Fibroblast of pulmonary artery (primary cell): ENCODE data around the gene TFG.
A peak's percentile ranks its signal among the peaks of the same experiment; 100 is the strongest.

Source experiments
- DNase-seq: peaks from one replicate; pipeline ENCODE4 v3.0.0-alpha.2; 2010; ENCODE audit warnings: low read depth
- H3K4me3 ChIP-seq: replicated peaks from 2 replicates; pipeline ENCODE4 v1.5.1; 2011; ENCODE audit warnings: low read depth, mild to moderate bottlenecking, control low read depth, low read length, moderate library complexity
- CTCF ChIP-seq: IDR thresholded peaks from 2 replicates; pipeline ENCODE4 v1.5.1; 2011; ENCODE audit warnings: mild to moderate bottlenecking, control low read depth, low read length, inconsistent platforms; ENCODE audit errors: missing control alignments

The TFG gene

GRCh38 chr3:100732435-100732834, 23.1 kb downstream of the TFG start:
- TF ChIP-seq CTCF: no peak
- DNase-seq: no peak
- no peak overlapping the region for H3K4me3 ChIP-seq

GRCh38 chr3:100737334-100737733, 28.0 kb downstream of the TFG start:
- peak; percentile 44 for DNase-seq
- H3K4me3 ChIP-seq: no peak overlapping the region
- peak; percentile 46 for TF ChIP-seq CTCF

GRCh38 chr3:100740207-100740606, 30.9 kb downstream of the TFG start:
- TF ChIP-seq CTCF: no peak
- DNase-seq: no peak
- H3K4me3 ChIP-seq: no peak overlapping the region

- no peak for TF ChIP-seq CTCF
- H3K4me3 ChIP-seq: no peak overlapping the region
- no peak for DNase-seq
These were observed 34.2 kb downstream of the TFG start for GRCh38 chr3:100743535-100743934.

- DNase-seq: no peak
- TF ChIP-seq CTCF: no peak
- H3K4me3 ChIP-seq: no peak overlapping the region
These were observed 35.4 kb downstream of the TFG start for GRCh38 chr3:100744671-100745070.

GRCh38 chr3:100745617-100746016, 36.3 kb downstream of the TFG start:
- no peak overlapping the region for H3K4me3 ChIP-seq
- TF ChIP-seq CTCF: no peak
- DNase-seq: no peak

- no peak overlapping the region for H3K4me3 ChIP-seq
- DNase-seq: no peak
- TF ChIP-seq CTCF: no peak
These were observed 36.8 kb downstream of the TFG start for GRCh38 chr3:100746092-100746491.
